AG10803 (cell line): ENCODE results near the gene MTCL1.

Source experiments
- DNase-seq: peaks from one replicate; pipeline ENCODE4 v3.0.0; 2010; ENCODE audit warnings: low read depth
- H3K4me3 ChIP-seq: 2 replicates; pipeline ENCODE4 v1.5.1; 2011; ENCODE audit warnings: mild to moderate bottlenecking, low read length, control low read depth
- TF ChIP-seq, protein P1 (sequence below): conservative IDR thresholded peaks from 2 replicates; pipeline ENCODE4 v1.5.1; 2011; ENCODE audit warnings: mild to moderate bottlenecking, low read length, control low read depth, inconsistent platforms

Gene MTCL1

DNA sequence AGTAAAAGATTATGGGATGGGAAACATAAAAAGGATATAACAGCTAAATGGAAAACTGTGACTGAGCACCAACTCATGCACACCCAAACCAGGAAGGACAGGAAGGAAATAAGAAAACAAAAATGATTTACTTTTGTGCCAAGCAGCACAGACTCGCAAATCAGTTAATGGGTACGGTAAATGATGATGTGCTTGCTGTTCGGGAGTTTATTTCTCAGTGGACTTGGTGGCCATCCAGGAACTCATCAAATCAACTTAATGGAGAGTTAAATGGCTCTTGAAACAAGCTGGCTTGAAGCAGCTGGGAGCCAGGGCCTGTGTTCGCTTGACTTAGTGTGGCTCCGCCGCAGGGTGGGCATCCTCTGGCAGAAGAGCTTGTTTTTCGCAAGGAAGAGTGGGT lies 36.2 kb downstream of the MTCL1 start:
- TF ChIP-seq, protein P1, sequence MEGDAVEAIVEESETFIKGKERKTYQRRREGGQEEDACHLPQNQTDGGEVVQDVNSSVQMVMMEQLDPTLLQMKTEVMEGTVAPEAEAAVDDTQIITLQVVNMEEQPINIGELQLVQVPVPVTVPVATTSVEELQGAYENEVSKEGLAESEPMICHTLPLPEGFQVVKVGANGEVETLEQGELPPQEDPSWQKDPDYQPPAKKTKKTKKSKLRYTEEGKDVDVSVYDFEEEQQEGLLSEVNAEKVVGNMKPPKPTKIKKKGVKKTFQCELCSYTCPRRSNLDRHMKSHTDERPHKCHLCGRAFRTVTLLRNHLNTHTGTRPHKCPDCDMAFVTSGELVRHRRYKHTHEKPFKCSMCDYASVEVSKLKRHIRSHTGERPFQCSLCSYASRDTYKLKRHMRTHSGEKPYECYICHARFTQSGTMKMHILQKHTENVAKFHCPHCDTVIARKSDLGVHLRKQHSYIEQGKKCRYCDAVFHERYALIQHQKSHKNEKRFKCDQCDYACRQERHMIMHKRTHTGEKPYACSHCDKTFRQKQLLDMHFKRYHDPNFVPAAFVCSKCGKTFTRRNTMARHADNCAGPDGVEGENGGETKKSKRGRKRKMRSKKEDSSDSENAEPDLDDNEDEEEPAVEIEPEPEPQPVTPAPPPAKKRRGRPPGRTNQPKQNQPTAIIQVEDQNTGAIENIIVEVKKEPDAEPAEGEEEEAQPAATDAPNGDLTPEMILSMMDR, result no peak
- H3K4me3 ChIP-seq, result no peak overlapping the region
- DNase-seq, result no peak

DNA sequence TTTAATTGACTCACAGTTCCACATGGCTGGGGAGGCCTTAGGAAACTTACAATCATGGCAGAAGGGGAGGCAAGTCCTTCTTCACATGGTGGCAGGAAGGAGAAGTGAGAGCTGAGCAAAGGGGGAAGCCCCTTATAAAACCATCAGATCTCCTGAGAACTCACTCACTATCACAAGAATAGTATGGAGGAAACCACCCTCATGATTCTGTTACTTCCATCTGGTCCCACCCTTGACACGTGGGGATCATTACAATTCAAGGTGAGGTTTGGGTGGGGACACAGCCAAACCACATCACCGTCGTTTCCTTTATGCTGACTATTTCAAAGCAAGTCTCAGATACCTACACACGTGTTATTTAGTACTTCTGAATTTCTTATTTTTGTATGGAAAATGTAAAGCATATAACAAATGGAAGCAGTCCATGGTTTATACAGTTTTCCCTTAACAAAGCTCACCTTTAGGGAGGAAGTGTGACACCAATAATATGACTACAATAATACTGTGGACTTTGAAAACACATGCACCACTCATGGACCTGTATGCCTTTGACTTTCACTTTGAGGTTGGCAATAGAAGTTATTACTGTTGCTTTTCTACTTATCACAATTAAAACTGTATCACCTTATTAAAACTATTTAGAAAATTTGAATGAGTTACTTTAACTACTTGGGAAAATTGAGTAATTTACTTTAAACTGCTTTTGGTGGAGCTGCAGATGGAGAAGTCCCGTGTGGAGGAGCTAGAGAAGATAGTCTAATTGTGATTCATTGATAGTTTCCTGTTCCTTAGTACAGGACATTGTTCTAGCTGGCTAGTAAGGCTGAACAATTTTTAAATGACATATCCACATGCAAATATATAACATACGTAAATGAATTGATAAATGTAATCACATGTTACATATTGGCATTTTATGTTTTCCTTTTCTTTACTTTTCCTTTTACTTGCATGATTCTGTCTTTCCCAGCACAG lies 37.3 kb downstream of the MTCL1 start:
- DNase-seq, result no peak
- TF ChIP-seq, protein P1, result no peak
- H3K4me3 ChIP-seq, result no peak overlapping the region

DNA sequence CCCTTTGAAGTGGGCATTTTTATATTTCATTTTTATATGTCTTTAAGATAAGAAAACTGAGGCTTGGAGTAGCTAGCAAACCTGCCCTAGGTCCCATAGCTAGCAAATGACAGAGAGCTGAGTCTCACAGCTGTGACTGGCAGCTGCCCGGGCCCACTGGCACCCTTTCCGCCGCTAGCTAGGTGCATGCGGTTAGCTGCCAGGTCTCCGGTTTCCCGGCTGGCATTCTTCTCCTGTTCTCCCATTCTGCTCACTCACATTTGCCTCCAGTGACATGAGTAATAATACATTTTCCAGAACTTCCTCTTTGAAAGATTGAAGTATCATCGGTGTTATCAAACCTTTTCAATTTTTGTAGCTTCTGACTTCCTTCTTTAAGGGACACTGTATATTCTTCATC lies 38.7 kb downstream of the MTCL1 start:
- DNase-seq, result no peak
- no peak overlapping the region for H3K4me3 ChIP-seq
- TF ChIP-seq, protein P1, result no peak

DNA sequence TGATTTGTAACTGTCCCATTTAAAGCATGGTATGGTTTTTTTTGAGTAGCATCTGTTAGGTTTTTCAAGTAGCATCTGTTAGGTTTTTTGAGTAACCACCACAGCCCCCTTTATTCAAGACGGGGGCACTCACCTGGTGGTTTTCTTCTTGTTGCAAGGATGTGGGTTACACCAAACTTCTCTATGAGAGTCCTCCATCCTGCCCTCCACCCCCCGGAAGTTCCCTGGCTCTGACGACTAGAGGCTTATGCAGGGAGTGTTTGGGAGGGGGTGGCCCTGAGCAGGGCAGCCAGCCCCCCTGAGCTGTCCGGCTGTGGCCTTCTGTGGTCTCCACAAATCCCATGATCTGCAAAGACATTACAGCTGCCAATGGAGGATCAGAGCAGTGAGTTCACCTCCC lies 39.3 kb downstream of the MTCL1 start:
- no peak overlapping the region for H3K4me3 ChIP-seq
- no peak for DNase-seq
- TF ChIP-seq, protein P1, result no peak

DNA sequence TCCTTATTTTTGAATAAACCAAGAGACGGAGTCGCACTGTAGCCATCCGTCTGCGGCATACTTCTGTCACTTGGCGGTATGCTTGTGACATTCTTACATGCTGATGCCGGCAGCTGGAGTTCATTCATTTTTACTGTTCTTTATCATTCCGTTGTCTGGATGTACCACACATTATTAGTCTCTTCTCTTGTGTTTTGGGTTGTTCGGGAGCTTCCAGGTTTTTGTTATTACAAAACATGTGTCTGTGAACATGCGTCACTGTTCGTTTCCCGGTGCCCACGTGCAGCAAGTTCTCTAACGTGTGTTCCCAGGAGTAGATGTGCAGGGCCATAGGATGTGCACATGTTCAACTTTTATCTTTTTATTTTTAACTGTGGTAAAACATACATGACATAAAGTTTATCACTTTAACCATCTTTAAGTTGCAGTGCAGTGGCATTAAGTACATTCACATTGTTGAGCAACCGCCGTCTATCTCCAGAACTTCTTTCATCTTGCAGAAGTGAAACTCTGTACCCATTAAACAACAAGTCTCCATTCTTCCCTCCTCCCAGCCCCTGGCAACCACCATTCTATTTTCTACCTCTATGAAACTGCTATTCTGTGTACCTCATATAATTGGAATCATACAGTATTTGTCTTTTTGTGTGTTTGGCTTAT lies 40.1 kb downstream of the MTCL1 start:
- H3K4me3 ChIP-seq, result no peak overlapping the region
- TF ChIP-seq, protein P1, result no peak
- peak; percentile 91 for DNase-seq

DNA sequence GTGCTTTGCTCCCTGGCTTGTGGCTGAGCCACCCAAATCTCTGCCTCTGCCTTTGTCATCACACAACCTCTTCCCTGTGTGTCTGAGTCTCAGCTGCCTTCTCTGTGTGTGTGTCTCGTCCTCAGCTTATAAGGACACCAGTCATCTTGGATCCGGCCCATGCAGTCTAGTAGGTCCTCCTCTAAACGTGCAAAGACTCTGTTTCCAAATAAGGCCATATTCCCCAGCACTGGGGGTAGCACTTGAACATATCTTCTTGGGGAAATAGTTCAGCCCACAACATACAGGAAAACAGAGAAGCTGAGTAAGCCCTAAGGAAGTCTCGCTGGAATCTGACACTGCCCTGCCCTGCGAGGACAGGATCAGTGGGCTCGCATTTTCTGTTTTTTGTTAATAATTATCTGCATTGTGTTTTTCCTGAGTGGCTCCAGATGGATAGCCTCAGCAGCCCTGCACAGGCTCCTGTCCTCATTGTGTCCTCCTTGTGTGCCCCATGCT lies 42.1 kb downstream of the MTCL1 start:
- H3K4me3 ChIP-seq, result no peak overlapping the region
- DNase-seq, result peak; percentile 97
- TF ChIP-seq, protein P1, result no peak
